ENCODE results near the gene ZFYVE1.
"Not testable (repeated sequence)": the region's sequence is repeated elsewhere in the genome, so short reads cannot be mapped to it uniquely, and the experiment has no call there.

ZFYVE1 gene

GRCh38 chr14:73026845-73027542 is at the start of gene ZFYVE1:
TSS of gene ZFYVE1 (minus strand) at chr14:73027106. CDS start at chr14:73024508, 2,598 bp downstream.
- peak; percentile 96 to 98 for DNase-seq

GRCh38 chr14:73069585-73069984 is 42.7 kb upstream of the ZFYVE1 start:
- no peak for DNase-seq

- DNase-seq: no peak
Observed at GRCh38 chr14:73058922-73059673, 32.2 kb upstream of the ZFYVE1 start.

GRCh38 chr14:73058224-73058921 is 31.5 kb upstream of the ZFYVE1 start, which contains the start of gene RBM25:
TSS of gene RBM25 (plus strand) at chr14:73058534. CDS start at chr14:73071642, 13,108 bp downstream.
- DNase-seq: peak; percentile 88 to 98

- DNase-seq: no peak
Observed at GRCh38 chr14:73057944-73058223, 31.0 kb upstream of the ZFYVE1 start.

- DNase-seq: no peak
Observed at GRCh38 chr14:73055251-73055650, 28.3 kb upstream of the ZFYVE1 start.

GRCh38 chr14:73049428-73049827 is 22.5 kb upstream of the ZFYVE1 start:
- DNase-seq: no peak

GRCh38 chr14:73047808-73048207 is 20.9 kb upstream of the ZFYVE1 start:
- DNase-seq: no peak

GRCh38 chr14:73036706-73037450 is 10.0 kb upstream of the ZFYVE1 start:
- not testable (repeated sequence) for DNase-seq

- DNase-seq: no peak
Observed at GRCh38 chr14:73027984-73028383, 1.1 kb upstream of the ZFYVE1 start.

GRCh38 chr14:73027546-73027945 is 640 bp upstream of the ZFYVE1 start:
- DNase-seq: no peak

- DNase-seq: no peak
Observed at GRCh38 chr14:73026243-73026844, 562 bp downstream of the ZFYVE1 start.

GRCh38 chr14:73025544-73025943 is 1.4 kb downstream of the ZFYVE1 start:
- DNase-seq: no peak

- DNase-seq: no peak
Observed at GRCh38 chr14:73022051-73022450, 4.9 kb downstream of the ZFYVE1 start.

GRCh38 chr14:73016011-73016410 is 10.9 kb downstream of the ZFYVE1 start:
- not testable (repeated sequence) for DNase-seq

- DNase-seq: not testable (repeated sequence)
Observed at GRCh38 chr14:73015552-73015951, 11.4 kb downstream of the ZFYVE1 start.

GRCh38 chr14:73014105-73014504 is 12.8 kb downstream of the ZFYVE1 start:
- DNase-seq: no peak

- DNase-seq: not testable (repeated sequence)
Observed at GRCh38 chr14:73011189-73011588, 15.7 kb downstream of the ZFYVE1 start.

- DNase-seq: no peak
Observed at GRCh38 chr14:73008501-73008900, 18.4 kb downstream of the ZFYVE1 start.

GRCh38 chr14:73007835-73008234 is 19.1 kb downstream of the ZFYVE1 start:
- DNase-seq: no peak

- not testable (repeated sequence) for DNase-seq
Observed at GRCh38 chr14:73004641-73005040, 22.3 kb downstream of the ZFYVE1 start.

- DNase-seq: no peak
Observed at GRCh38 chr14:73003681-73004080, 23.2 kb downstream of the ZFYVE1 start.

GRCh38 chr14:73000073-73000472 is 26.8 kb downstream of the ZFYVE1 start:
- DNase-seq: no peak

Measured in NCI-H187 (cell line).